ENCODE measurements around the gene TAS1R2. TPM values are rescaled to one million over a fixed set of nuclear protein-coding genes. Genes with fewer than 3 reads are reported as not detected.

The TAS1R2 gene
- polyA plus RNA-seq, 1 of the 3 experiments (the other 2 are of a cell fraction), result not detected

DNA sequence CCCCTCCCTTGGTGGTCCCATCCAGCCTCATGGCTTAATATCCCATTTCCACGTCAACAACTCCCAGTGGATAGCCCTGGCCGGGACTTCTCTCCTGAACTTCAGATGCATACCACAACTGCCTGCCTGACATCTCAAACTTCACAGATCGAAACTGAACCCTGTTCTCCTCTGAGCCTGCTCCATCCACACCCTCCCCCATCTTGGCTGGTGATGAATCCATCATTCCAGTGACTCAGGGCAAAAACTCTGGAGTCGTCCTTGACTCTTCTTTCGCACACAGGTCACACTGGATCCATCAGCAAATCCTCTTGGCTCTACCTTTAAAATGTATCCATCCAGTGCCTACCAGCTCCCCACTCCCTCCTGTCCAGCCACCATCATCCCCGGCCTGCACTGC, 3.9 kb downstream of the TAS1R2 start:
- 36% methylated on average over 6 of the region's 6 CpGs for WGBS (ENCODE audit: low lambda C conversion rate)
- H3K4me1 ChIP-seq (ENCODE audit: control insufficient read depth in 1 of 2, insufficient read depth in 2 of 2, low read depth in 1 of 2, low read length in 1 of 2), result no peaks in the 10 kb centered on the region
- no peaks in the 10 kb centered on the region for H3F3A ChIP-seq (replicated peaks; ENCODE audit: insufficient read depth)
- H3K36me3 ChIP-seq (replicated peaks in 1 of 2; ENCODE audit: control insufficient read depth in 1 of 2, insufficient read depth in 2 of 2, low read length in 1 of 2), result no peaks in the 10 kb centered on the region
- H3K79me2 ChIP-seq (ENCODE audit: insufficient read depth), result no peaks in the 10 kb centered on the region
- no peak overlapping the region for H3K4me2 ChIP-seq
- POLR2A ChIA-PET, result no interaction called here
- no peak overlapping the region for H3K27ac ChIP-seq (ENCODE audit: low read depth in 2 of 2, low read length in 1 of 2)
- no peaks in the 10 kb centered on the region; the same call in 1 of the 2 replicates for H3K27me3 ChIP-seq (ENCODE audit: insufficient read depth)
- TF ChIP-seq SIN3A (IDR thresholded peaks at IDR 0.05; ENCODE audit: borderline replicate concordance, low read depth, low read length) (no peak), FOXJ3 (CRISPR knock-in tag; IDR thresholded peaks at IDR 0.05) (no peak), SMC3 (IDR thresholded peaks at IDR 0.05; ENCODE audit: low read depth, low read length) (no peak), FOSL2 (IDR thresholded peaks at IDR 0.05; ENCODE audit: borderline replicate concordance, low read depth) (no peak), ZBTB33 (IDR thresholded peaks at IDR 0.05; ENCODE audit: borderline replicate concordance, low read depth) (no peak), JUND (IDR thresholded peaks at IDR 0.05) (no peak), YY1 (IDR thresholded peaks at IDR 0.05; ENCODE audit: low read depth) (no peak), NRF1 (IDR thresholded peaks at IDR 0.05; ENCODE audit: low read depth, low read length) (no peak), TCF12 (IDR thresholded peaks at IDR 0.05) (no peak), RXRA (IDR thresholded peaks at IDR 0.05; ENCODE audit: borderline replicate concordance, low read depth) (no peak), GATA2 (CRISPR knock-in tag; IDR thresholded peaks at IDR 0.05) (no peak), NFIC (IDR thresholded peaks at IDR 0.05; ENCODE audit: borderline replicate concordance) (no peak), TEAD4 (IDR thresholded peaks at IDR 0.05; ENCODE audit: borderline replicate concordance, insufficient read depth) (no peak), MXI1 (IDR thresholded peaks at IDR 0.05; ENCODE audit: low read depth, low read length) (no peak)
- TF ChIP-seq, protein P1, sequence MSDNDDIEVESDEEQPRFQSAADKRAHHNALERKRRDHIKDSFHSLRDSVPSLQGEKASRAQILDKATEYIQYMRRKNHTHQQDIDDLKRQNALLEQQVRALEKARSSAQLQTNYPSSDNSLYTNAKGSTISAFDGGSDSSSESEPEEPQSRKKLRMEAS (IDR thresholded peaks at IDR 0.05; ENCODE audit: low read depth), result no peak
- CTCF ChIA-PET, result interaction anchor here (1.9 kb wide), 1 partner anchor 20 kb away, joined by 9 read pairs; no protein-coding TSS in a partner anchor
- H2AFZ ChIP-seq (ENCODE audit: low read depth), result no peak overlapping the region
- no peaks in the 10 kb centered on the region for H3K9me2 ChIP-seq
- no peaks in the 10 kb centered on the region for H4K20me1 ChIP-seq (ENCODE audit: insufficient read depth)
- H3K9ac ChIP-seq, result no peak overlapping the region
- H3K9me3 ChIP-seq, result no peaks in the 10 kb centered on the region
- H3K4me3 ChIP-seq (ENCODE audit: low read depth in 2 of 2, low read length in 1 of 2), result no peak overlapping the region
- no peak for DNase-seq

GRCh38 chr1:18854331-18855025, 5.0 kb downstream of the TAS1R2 start:
- Histone ChIP-seq H3F3A (replicated peaks; ENCODE audit: insufficient read depth) (no peaks in the 10 kb centered on the region), H3K27me3 (ENCODE audit: insufficient read depth) (no peaks in the 10 kb centered on the region), H3K9ac (no peak overlapping the region), H3K9me2 (no peaks in the 10 kb centered on the region), H3K36me3 (replicated peaks in 1 of 2; ENCODE audit: control insufficient read depth in 1 of 2, insufficient read depth in 2 of 2, low read length in 1 of 2) (no peaks in the 10 kb centered on the region), H2AFZ (ENCODE audit: low read depth) (no peak overlapping the region), H3K9me3 (no peaks in the 10 kb centered on the region), H3K27ac (ENCODE audit: low read depth in 2 of 2, low read length in 1 of 2) (no peak overlapping the region), H4K20me1 (ENCODE audit: insufficient read depth) (no peaks in the 10 kb centered on the region), H3K79me2 (ENCODE audit: insufficient read depth) (no peaks in the 10 kb centered on the region), H3K4me1 (ENCODE audit: control insufficient read depth in 1 of 2, insufficient read depth in 2 of 2, low read depth in 1 of 2, low read length in 1 of 2) (no peaks in the 10 kb centered on the region), H3K4me3 (ENCODE audit: low read depth in 2 of 2, low read length in 1 of 2) (no peak overlapping the region), H3K4me2 (no peak overlapping the region)
- TF ChIP-seq MXI1 (IDR thresholded peaks at IDR 0.05; ENCODE audit: low read depth, low read length), result no peak
- TF ChIP-seq RAD21 (IDR thresholded peaks at IDR 0.05; ENCODE audit: low read length), result no peak
- TF ChIP-seq FOSL2 (IDR thresholded peaks at IDR 0.05; ENCODE audit: borderline replicate concordance, low read depth), result no peak
- TF ChIP-seq RXRA (IDR thresholded peaks at IDR 0.05; ENCODE audit: borderline replicate concordance, low read depth), result no peak
- TF ChIP-seq IRF3 (IDR thresholded peaks at IDR 0.05; ENCODE audit: low read depth, low read length), result no peak
- DNase-seq, result no peak
- ChIA-PET POLR2A (no interaction called here), CTCF (interaction anchor here (1.1 kb wide), 1 partner anchor 21 kb away, joined by 3 read pairs; no protein-coding TSS in a partner anchor)
- 66% methylated on average over 10 of the region's 49 CpGs for WGBS (ENCODE audit: low lambda C conversion rate)
